GM12878 (cell line): Measurements from ENCODE around the gene RNF126. TPM values are rescaled to one million over a fixed set of nuclear protein-coding genes. Genes with fewer than 3 reads are reported as not detected.

Experiments
- ATAC-seq: fragments of 200-7000 bp; cut with Tn5 transposase; 3 replicates; pipeline ENCODE4 v1.9.1; 2020; ENCODE audit warnings: mild to moderate bottlenecking, moderate library complexity
- BruUV-seq: library from RNA; stranded (reverse); fragments of 400-500 nt; replicated peaks from 2 replicates; lab custom pipeline; 2021; lab: Mats Ljungman, UMichigan
- CTCF ChIA-PET: fragments of 300-600 bp; sonication (Branson Sonifier 250); formaldehyde crosslinking; extraction: SDS; loops from one replicate; lab custom pipeline; 2021; ENCODE audit warnings: inconsistent platforms; lab: Yijun Ruan, JAX
- POLR2A ChIA-PET: fragments of 350-600 bp; formaldehyde crosslinking; extraction: SDS; loops from one replicate; lab custom pipeline; 2021; ENCODE audit warnings: inconsistent platforms; lab: Charles Lee
- RAD21 ChIA-PET: fragments of 300-600 bp; sonication (Branson Sonifier 250); formaldehyde crosslinking; loops from one replicate; lab custom pipeline; 2023; ENCODE audit warnings: antibody characterized with exemption; ENCODE audit not compliant: unreplicated experiment; lab: Charles Lee
- SMC1A ChIA-PET: fragments of 300-600 bp; sonication (Branson Sonifier 250); formaldehyde crosslinking; loops from one replicate; lab custom pipeline; 2023; ENCODE audit not compliant: unreplicated experiment, uncharacterized antibody; lab: Charles Lee
- DNase-seq: peaks from one replicate; pipeline ENCODE4 v3.0.0-alpha.2; 2011; ENCODE audit warnings: low read depth, low spot score
- FAIRE-seq: peaks from 3 replicates; lab custom pipeline; 2011; peaks lifted over from hg19 to GRCh38; lab: Jason Lieb, UNC
- H2AFZ ChIP-seq: 2 replicates; pipeline ENCODE4 v1.6.0; 2011; ENCODE audit warnings: low read depth, low read length, control low read depth; ENCODE audit not compliant: control insufficient read depth
- H3K27ac ChIP-seq: 2 replicates; pipeline ENCODE4 v1.5.1; 2011; ENCODE audit warnings: control low read depth; ENCODE audit not compliant: control insufficient read depth, insufficient read depth
- H3K27me3 ChIP-seq, 2 experiments: replicated peaks in 1 of 2; 2 replicates each; pipeline versions ENCODE4 v1.6.0 to v1.6.1; 2011; ENCODE audit warnings: low read length in 1 of 2; ENCODE audit not compliant: control insufficient read depth in 2 of 2, insufficient read depth in 2 of 2
- H3K36me3 ChIP-seq, 2 experiments: 2 replicates each; pipeline ENCODE4 v1.5.1; 2011; ENCODE audit warnings: low read length in 1 of 2; ENCODE audit not compliant: control insufficient read depth in 2 of 2, insufficient read depth in 2 of 2
- H3K4me1 ChIP-seq: 2 replicates; pipeline ENCODE4 v1.6.1; 2011; ENCODE audit warnings: mild to moderate bottlenecking, low read length, moderate library complexity, mixed read lengths; ENCODE audit not compliant: control insufficient read depth, insufficient read depth
- H3K4me2 ChIP-seq: 2 replicates; pipeline ENCODE4 v1.6.0; 2011; ENCODE audit warnings: control low read depth; ENCODE audit not compliant: control insufficient read depth, insufficient read depth
- H3K4me3 ChIP-seq: fragments of 200-600 bp; sonication (generic); 2 replicates; pipeline ENCODE4 v1.5.1; 2016
- H3K79me2 ChIP-seq: 2 replicates; pipeline ENCODE4 v1.6.0; 2011; ENCODE audit warnings: low read length; ENCODE audit not compliant: control insufficient read depth, insufficient read depth
- H3K9ac ChIP-seq: 2 replicates; pipeline ENCODE4 v1.8.0; 2011; ENCODE audit warnings: low read length, control low read depth, mixed read lengths; ENCODE audit not compliant: control insufficient read depth, insufficient read depth
- H3K9me3 ChIP-seq: replicated peaks from 3 replicates; pipeline ENCODE4 v1.5.1; 2011; ENCODE audit warnings: mild to moderate bottlenecking, low read length; ENCODE audit not compliant: control insufficient read depth, insufficient read depth
- H4K20me1 ChIP-seq: 2 replicates; pipeline ENCODE4 v1.6.0; 2011; ENCODE audit not compliant: control insufficient read depth, insufficient read depth
- BMI1 ChIP-seq: fragments of 450-650 bp; IDR thresholded peaks from 2 replicates; pipeline ENCODE4 v1.6.1; 2016; ENCODE audit warnings: mild to moderate bottlenecking, moderate library complexity, borderline replicate concordance
- CTCF ChIP-seq, 3 experiments: IDR thresholded peaks in 2 of 3; conservative IDR thresholded peaks in 1 of 3; 2 replicates each; pipeline ENCODE4 v1.5.1; 2011; ENCODE audit warnings: low read depth in 3 of 3, low read length in 3 of 3, mild to moderate bottlenecking in 3 of 3, control low read depth in 2 of 3, moderate library complexity in 2 of 3, inconsistent platforms in 1 of 3, mixed read lengths in 1 of 3; ENCODE audit not compliant: control insufficient read depth in 2 of 3, insufficient read depth in 1 of 3; ENCODE audit errors: extremely low read depth in 1 of 3
- DPF2 ChIP-seq: fragments of 450-650 bp; IDR thresholded peaks from 2 replicates; pipeline ENCODE4 v1.6.1; 2017; ENCODE audit warnings: mild to moderate bottlenecking
- FOS ChIP-seq: IDR thresholded peaks from 3 replicates; pipeline ENCODE4 v1.6.1; 2011; ENCODE audit warnings: borderline replicate concordance; ENCODE audit not compliant: insufficient read length; ENCODE audit errors: extremely low read depth
- JUND ChIP-seq: IDR thresholded peaks from 2 replicates; pipeline ENCODE4 v1.6.1; 2012; ENCODE audit warnings: low read depth, mild to moderate bottlenecking, low read length, improper control_type of control experiment, moderate library complexity
- PML ChIP-seq: IDR thresholded peaks from 2 replicates; pipeline ENCODE4 v1.6.1; 2012; ENCODE audit warnings: low read length, inconsistent platforms
- RCOR1 ChIP-seq: conservative IDR thresholded peaks from 2 replicates; pipeline ENCODE4 v1.6.1; 2012; ENCODE audit warnings: low read depth, low read length, improper control_type of control experiment
- SIN3A ChIP-seq: IDR thresholded peaks from 2 replicates; pipeline ENCODE4 v1.6.1; 2012; ENCODE audit warnings: low read depth, low read length, improper control_type of control experiment
- WGBS: methylation state at CpG from one replicate; pipeline ENCODE4 v1.1.6; 2016; ENCODE audit warnings: low lambda C conversion rate; ENCODE audit not compliant: insufficient replicate concordance, insufficient coverage; ENCODE audit errors: missing lambda C conversion rate; 5-methylcytosine and 5-hydroxymethylcytosine counted together
- in situ Hi-C: fragments of 300-500 bp; cut with MboI; formaldehyde crosslinking; loops from 9 replicates; pipeline ENCODE4 v1.14.3; 2018; ENCODE audit warnings: mixed read lengths
- intact Hi-C: fragments of 100-400 bp; cut with micrococcal nuclease; formaldehyde crosslinking; loops from one replicate; pipeline ENCODE4 v1.14.2; 2022; ENCODE audit not compliant: unreplicated experiment
- polyA plus RNA-seq, 11 experiments: library from polyadenylated mRNA; depleted of rRNA in 4 of 11; unstranded in 6 of 11; stranded (reverse) in 5 of 11; fragments of >200 nt; fragmentation: Nextera tagmentation in 4 of 11; fragmentation: Illumina TruSeq in 1 of 11; extraction: Ambion mirVana in 4 of 11; extraction: Trizol in 1 of 11; gene quantifications; 1 replicate in 1 of 11; 2 replicates in 10 of 11; pipeline versions ENCODE4 v1.2.1 to v1.2.3, GENCODE V29; 2011 to 2016; ENCODE audit warnings: inconsistent platforms in 2 of 11, missing spikeins in 2 of 11, low read depth in 1 of 11
- total RNA-seq, 4 experiments: library from RNA; depleted of rRNA in 3 of 4; stranded (reverse); fragments of >200 nt in 3 of 4; fragmentation: Illumina TruSeq in 1 of 4; extraction: Trizol in 1 of 4; gene quantifications; 2 replicates each; pipeline versions ENCODE4 v1.2.1 to v1.2.3, GENCODE V29; 2013 to 2021
- TF ChIP-seq, protein P1 (sequence below): fragments of 450-650 bp; formaldehyde crosslinking; IDR thresholded peaks from 2 replicates; pipeline ENCODE4 v1.4.0; 2020; ENCODE audit warnings: mild to moderate bottlenecking, moderate library complexity
- TF ChIP-seq, protein P2 (sequence below): fragments of 450-650 bp; IDR thresholded peaks from 2 replicates; pipeline ENCODE4 v1.6.1; 2018; ENCODE audit warnings: borderline replicate concordance, mild to moderate bottlenecking; ENCODE audit not compliant: partially characterized antibody
- TF ChIP-seq, protein P3 (sequence below): IDR thresholded peaks from 2 replicates; pipeline ENCODE4 v1.6.1; 2011; ENCODE audit warnings: borderline replicate concordance, low read depth, mild to moderate bottlenecking, moderate library complexity, mixed read lengths, low read length; ENCODE audit not compliant: insufficient read depth; ENCODE audit errors: extremely low read length

RNF126 gene
- total and polyA plus RNA-seq, 10 of the 15 experiments (the other 5 are each of a cell fraction or from before 2014, with no cell fraction given), result 0.45 to 100 (median 50.6) TPM

- TF ChIP-seq, protein P1, sequence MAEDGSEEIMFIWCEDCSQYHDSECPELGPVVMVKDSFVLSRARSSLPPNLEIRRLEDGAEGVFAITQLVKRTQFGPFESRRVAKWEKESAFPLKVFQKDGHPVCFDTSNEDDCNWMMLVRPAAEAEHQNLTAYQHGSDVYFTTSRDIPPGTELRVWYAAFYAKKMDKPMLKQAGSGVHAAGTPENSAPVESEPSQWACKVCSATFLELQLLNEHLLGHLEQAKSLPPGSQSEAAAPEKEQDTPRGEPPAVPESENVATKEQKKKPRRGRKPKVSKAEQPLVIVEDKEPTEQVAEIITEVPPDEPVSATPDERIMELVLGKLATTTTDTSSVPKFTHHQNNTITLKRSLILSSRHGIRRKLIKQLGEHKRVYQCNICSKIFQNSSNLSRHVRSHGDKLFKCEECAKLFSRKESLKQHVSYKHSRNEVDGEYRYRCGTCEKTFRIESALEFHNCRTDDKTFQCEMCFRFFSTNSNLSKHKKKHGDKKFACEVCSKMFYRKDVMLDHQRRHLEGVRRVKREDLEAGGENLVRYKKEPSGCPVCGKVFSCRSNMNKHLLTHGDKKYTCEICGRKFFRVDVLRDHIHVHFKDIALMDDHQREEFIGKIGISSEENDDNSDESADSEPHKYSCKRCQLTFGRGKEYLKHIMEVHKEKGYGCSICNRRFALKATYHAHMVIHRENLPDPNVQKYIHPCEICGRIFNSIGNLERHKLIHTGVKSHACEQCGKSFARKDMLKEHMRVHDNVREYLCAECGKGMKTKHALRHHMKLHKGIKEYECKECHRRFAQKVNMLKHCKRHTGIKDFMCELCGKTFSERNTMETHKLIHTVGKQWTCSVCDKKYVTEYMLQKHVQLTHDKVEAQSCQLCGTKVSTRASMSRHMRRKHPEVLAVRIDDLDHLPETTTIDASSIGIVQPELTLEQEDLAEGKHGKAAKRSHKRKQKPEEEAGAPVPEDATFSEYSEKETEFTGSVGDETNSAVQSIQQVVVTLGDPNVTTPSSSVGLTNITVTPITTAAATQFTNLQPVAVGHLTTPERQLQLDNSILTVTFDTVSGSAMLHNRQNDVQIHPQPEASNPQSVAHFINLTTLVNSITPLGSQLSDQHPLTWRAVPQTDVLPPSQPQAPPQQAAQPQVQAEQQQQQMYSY (CRISPR knock-in tag), result no peak
- TF ChIP-seq FOS, result no peak
These were observed 32.4 kb upstream of the RNF126 start, which contains the start of gene PRSS57 (continued) for GRCh38 chr19:695352-695949.

GRCh38 chr19:694481-695351 is 31.7 kb upstream of the RNF126 start:
- SMC1A ChIA-PET, result no interaction called here
- no peaks in the 10 kb centered on the region for H3K9me3 ChIP-seq
- H3K4me2 ChIP-seq, result no peak overlapping the region
- no peak for ATAC-seq
- H3K27ac ChIP-seq, result no peak overlapping the region
- H3K79me2 ChIP-seq, result no peaks in the 10 kb centered on the region
- in situ Hi-C loops (no loop called here), intact Hi-C loops (no loop called here)
- RAD21 ChIA-PET, result no interaction called here
- DNase-seq, result no peak
- WGBS, result 34% methylated on average over 27 of the region's 41 CpGs
- H3K4me1 ChIP-seq, result no peaks in the 10 kb centered on the region
- no peak overlapping the region for H3K9ac ChIP-seq
- H4K20me1 ChIP-seq, result no peaks in the 10 kb centered on the region
- TF ChIP-seq RCOR1 (no peak), JUND (no peak), SIN3A (no peak), CTCF (IDR thresholded peaks at IDR 0.05 in 2 of 3, conservative IDR thresholded peaks at IDR 0.05 in 1 of 3; ENCODE audit: control insufficient read depth in 2 of 3, extremely low read depth in 1 of 3, insufficient read depth in 1 of 3, low read depth in 3 of 3, low read length in 3 of 3) (no peak), DPF2 (no peak), BMI1 (no peak), PML (no peak)
- TF ChIP-seq, protein P2, sequence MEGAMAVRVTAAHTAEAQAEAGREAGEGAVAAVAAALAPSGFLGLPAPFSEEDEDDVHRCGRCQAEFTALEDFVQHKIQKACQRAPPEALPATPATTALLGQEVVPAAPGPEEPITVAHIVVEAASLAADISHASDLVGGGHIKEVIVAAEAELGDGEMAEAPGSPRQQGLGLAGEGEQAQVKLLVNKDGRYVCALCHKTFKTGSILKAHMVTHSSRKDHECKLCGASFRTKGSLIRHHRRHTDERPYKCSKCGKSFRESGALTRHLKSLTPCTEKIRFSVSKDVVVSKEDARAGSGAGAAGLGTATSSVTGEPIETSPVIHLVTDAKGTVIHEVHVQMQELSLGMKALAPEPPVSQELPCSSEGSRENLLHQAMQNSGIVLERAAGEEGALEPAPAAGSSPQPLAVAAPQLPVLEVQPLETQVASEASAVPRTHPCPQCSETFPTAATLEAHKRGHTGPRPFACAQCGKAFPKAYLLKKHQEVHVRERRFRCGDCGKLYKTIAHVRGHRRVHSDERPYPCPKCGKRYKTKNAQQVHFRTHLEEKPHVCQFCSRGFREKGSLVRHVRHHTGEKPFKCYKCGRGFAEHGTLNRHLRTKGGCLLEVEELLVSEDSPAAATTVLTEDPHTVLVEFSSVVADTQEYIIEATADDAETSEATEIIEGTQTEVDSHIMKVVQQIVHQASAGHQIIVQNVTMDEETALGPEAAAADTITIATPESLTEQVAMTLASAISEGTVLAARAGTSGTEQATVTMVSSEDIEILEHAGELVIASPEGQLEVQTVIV, result no peak
- TF ChIP-seq, protein P3, sequence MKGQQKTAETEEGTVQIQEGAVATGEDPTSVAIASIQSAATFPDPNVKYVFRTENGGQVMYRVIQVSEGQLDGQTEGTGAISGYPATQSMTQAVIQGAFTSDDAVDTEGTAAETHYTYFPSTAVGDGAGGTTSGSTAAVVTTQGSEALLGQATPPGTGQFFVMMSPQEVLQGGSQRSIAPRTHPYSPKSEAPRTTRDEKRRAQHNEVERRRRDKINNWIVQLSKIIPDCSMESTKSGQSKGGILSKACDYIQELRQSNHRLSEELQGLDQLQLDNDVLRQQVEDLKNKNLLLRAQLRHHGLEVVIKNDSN, result no peak
- CTCF ChIA-PET, result no interaction called here
- no peak overlapping the region for H2AFZ ChIP-seq
- no TSS peak for BruUV-seq
- H3K4me3 ChIP-seq, result no peak overlapping the region
- no peaks in the 10 kb centered on the region for H3K36me3 ChIP-seq
- FAIRE-seq, result no peak
- POLR2A ChIA-PET, result no interaction called here
- H3K27me3 ChIP-seq, result no peaks in the 10 kb centered on the region; a peak in 3 of 4 replicates
